Measurements from ENCODE around the gene CAPN15.

Gene CAPN15

DNA sequence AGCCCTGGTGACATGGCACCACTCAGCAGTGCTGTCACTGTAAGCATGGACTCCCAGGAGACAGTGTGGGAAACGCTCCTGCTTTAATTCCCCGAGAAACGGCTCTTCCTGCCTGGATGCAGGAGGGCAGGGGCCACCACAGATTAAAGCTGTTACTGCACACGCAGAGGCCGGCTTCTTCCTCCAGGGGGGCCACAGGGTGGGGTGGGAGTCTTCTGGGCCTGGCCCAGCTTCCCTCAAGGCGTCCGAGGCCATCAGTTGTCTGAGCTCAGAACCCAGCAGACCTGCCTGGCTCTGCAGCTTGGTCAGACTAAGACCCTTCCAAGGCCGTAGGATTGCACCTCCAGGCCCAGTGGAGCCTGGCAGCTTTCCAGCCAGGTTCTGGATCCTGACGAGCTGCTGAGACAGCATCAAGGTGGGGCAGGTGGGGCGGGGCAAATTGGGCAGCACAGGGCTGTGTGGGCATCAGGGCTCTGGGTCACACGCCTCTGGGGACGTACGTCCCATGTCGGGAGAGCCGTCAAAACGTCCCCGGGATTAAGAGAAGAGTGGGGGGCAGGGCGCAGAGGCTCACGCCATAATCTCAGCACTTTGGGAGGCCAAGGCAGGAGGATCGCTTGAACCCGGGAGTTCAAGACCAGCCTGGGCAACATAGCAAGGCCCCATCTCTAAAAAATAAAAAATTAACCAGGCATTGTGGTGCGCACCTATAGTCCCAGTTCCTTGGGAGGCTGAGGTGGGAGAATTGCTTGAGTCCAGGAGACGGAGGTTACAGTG is 5.0 kb upstream of the CAPN15 start:
- H3K4me3 ChIP-seq (ENCODE audit: low read depth, low read length) = no peak overlapping the region
- TF ChIP-seq, protein P1, sequence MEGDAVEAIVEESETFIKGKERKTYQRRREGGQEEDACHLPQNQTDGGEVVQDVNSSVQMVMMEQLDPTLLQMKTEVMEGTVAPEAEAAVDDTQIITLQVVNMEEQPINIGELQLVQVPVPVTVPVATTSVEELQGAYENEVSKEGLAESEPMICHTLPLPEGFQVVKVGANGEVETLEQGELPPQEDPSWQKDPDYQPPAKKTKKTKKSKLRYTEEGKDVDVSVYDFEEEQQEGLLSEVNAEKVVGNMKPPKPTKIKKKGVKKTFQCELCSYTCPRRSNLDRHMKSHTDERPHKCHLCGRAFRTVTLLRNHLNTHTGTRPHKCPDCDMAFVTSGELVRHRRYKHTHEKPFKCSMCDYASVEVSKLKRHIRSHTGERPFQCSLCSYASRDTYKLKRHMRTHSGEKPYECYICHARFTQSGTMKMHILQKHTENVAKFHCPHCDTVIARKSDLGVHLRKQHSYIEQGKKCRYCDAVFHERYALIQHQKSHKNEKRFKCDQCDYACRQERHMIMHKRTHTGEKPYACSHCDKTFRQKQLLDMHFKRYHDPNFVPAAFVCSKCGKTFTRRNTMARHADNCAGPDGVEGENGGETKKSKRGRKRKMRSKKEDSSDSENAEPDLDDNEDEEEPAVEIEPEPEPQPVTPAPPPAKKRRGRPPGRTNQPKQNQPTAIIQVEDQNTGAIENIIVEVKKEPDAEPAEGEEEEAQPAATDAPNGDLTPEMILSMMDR (IDR thresholded peaks at IDR 0.05; ENCODE audit: borderline replicate concordance, insufficient read depth, low read depth, low read length) = no peak

DNA sequence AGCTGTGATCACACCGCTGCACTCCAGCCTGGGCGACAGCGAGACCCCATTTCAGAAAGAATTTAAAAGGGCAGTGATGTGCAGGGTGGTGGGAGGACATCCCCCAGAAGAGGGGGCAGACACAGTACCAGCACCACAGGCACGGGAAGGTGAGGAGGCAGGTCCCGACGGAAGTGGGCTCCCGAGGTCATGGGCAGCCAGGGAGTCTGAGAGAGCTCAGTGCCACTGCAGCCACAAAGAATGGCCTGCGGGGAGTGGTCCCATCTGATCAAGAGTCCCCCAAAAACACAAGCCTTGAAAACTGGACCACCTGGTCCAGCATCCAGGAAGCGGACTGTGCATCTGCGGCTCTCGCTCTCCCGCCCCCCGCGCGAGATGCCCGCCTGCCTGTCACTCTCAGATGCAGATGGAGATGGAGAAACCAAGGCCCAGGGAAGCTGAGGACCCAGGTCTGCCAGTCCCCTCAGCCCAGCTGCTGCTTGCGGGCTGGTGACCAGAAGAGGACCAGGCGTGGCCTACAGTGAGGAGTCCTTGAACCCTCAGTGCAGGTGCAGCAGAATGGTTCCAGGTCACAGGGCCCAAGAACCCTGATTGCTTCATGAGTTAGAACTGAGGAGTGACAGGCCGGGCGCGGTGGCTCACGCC is 4.3 kb upstream of the CAPN15 start:
- TF ChIP-seq, protein P1 (IDR thresholded peaks at IDR 0.05; ENCODE audit: borderline replicate concordance, insufficient read depth, low read depth, low read length) = no peak
- no peak overlapping the region for H3K4me3 ChIP-seq (ENCODE audit: low read depth, low read length)

- TF ChIP-seq, protein P1 (IDR thresholded peaks at IDR 0.05; ENCODE audit: borderline replicate concordance, insufficient read depth, low read depth, low read length) = no peak
These were observed 3.1 kb upstream of the CAPN15 start for GRCh38 chr16:524274-525040.

GRCh38 chr16:525123-525519 is 2.4 kb upstream of the CAPN15 start:
- no peak overlapping the region for H3K4me3 ChIP-seq (ENCODE audit: low read depth, low read length)
- TF ChIP-seq, protein P1 (IDR thresholded peaks at IDR 0.05; ENCODE audit: borderline replicate concordance, insufficient read depth, low read depth, low read length) = no peak

More at GRCh38 chr16:524274-525040, 3.1 kb upstream of the CAPN15 start:
- H3K4me3 ChIP-seq (ENCODE audit: low read depth, low read length) = no peak overlapping the region

- peak overlapping the region; percentile 81 for H3K4me3 ChIP-seq (ENCODE audit: low read depth, low read length)
- TF ChIP-seq, protein P1 (IDR thresholded peaks at IDR 0.05; ENCODE audit: borderline replicate concordance, insufficient read depth, low read depth, low read length) = no peak
These were observed 1.9 kb upstream of the CAPN15 start for GRCh38 chr16:525520-526180.

- TF ChIP-seq, protein P1 (IDR thresholded peaks at IDR 0.05; ENCODE audit: borderline replicate concordance, insufficient read depth, low read depth, low read length) = no peak
- peak overlapping the region; percentile 81 for H3K4me3 ChIP-seq (ENCODE audit: low read depth, low read length)
These were observed 1.1 kb upstream of the CAPN15 start for GRCh38 chr16:526181-527014.
